Upper lobe of left lung (tissue), 6 donors: ENCODE results near the gene PCSK5. TPM values are rescaled to one million over a fixed set of nuclear protein-coding genes. Genes with fewer than 3 reads are reported as not detected.
A peak's percentile ranks its signal among the peaks of the same experiment; 100 is the strongest.
"Not testable (repeated sequence)": the region's sequence is repeated elsewhere in the genome, so short reads cannot be mapped to it uniquely, and the experiment has no call there.

Experiments used
- ATAC-seq, 2 donors: fragments of 200-7000 bp; cut with Tn5 transposase; one replicate each; pipeline ENCODE4 v1.9.1; 2022; ENCODE audit warnings: mild to moderate bottlenecking in 2 of 2, moderate library complexity in 2 of 2; ENCODE audit not compliant: low FRiP score in 2 of 2
- DNase-seq, 2 donors: peaks; one replicate each; pipeline ENCODE4 v3.0.0-alpha.2; 2019 to 2020
- H3K27ac ChIP-seq, 4 donors: fragments of 200-600 bp; sonication (generic); one replicate each; pipeline ENCODE4 v1.5.1; 2016 to 2019
- H3K27me3 ChIP-seq, 4 donors: fragments of 200-600 bp; sonication (generic); one replicate each; pipeline ENCODE4 v1.5.1; 2017 to 2019
- H3K36me3 ChIP-seq, 4 donors: fragments of 200-600 bp; sonication (generic); one replicate each; pipeline ENCODE4 v1.5.1; 2016 to 2019
- H3K4me1 ChIP-seq, 4 donors: fragments of 200-600 bp; sonication (generic); one replicate each; pipeline ENCODE4 v1.5.1; 2018 to 2019
- H3K4me3 ChIP-seq, 4 donors: fragments of 200-600 bp; sonication (generic); one replicate each; pipeline ENCODE4 v1.5.1; 2017 to 2019; ENCODE audit warnings: mild to moderate bottlenecking in 2 of 4, moderate library complexity in 1 of 4
- H3K9me3 ChIP-seq, 4 donors: fragments of 200-600 bp; sonication (generic); one replicate each; pipeline ENCODE4 v1.5.1; 2018 to 2019
- EP300 ChIP-seq, 4 donors: sonication (generic); formaldehyde crosslinking; IDR thresholded peaks; one replicate each; pipeline ENCODE4 v1.5.1; 2017; ENCODE audit warnings: antibody characterized with exemption in 4 of 4, control low read depth in 2 of 4
- POLR2A ChIP-seq, 4 donors: fragments of 450-650 bp; IDR thresholded peaks; one replicate each; pipeline ENCODE4 v1.5.1; 2016 to 2017; ENCODE audit warnings: antibody characterized with exemption in 4 of 4, mild to moderate bottlenecking in 2 of 4
- POLR2AphosphoS5 ChIP-seq, 2 donors: sonication (generic); formaldehyde crosslinking; IDR thresholded peaks; one replicate each; pipeline ENCODE4 v1.5.1; 2017; ENCODE audit warnings: antibody characterized with exemption in 2 of 2
- WGBS, 2 donors: methylation state at CpG; one replicate each; pipeline ENCODE4 v1.1.5; 2017 to 2018; 5-methylcytosine and 5-hydroxymethylcytosine counted together
- total RNA-seq, 6 donors: library from RNA; depleted of rRNA in 4 of 6; stranded (reverse); fragments of >200 nt in 4 of 6; gene quantifications; one replicate each; pipeline versions ENCODE4 v1.1.0 to v1.2.1, GENCODE V29; 2016 to 2021
- TF ChIP-seq, protein P1 (sequence below), 6 experiments: fragments of 450-650 bp in 4 of 6; fragments of 200-600 bp in 2 of 6; sonication (generic) in 2 of 6; IDR thresholded peaks; one replicate each; pipeline ENCODE4 v1.5.1; 2016 to 2019; ENCODE audit warnings: antibody characterized with exemption in 6 of 6
- donor health status: DM: no; HTN: no; CAD: no; lungs with moderate emphysema.
- donor health status: DM: no; HTN: yes; CAD: no; lungs with severe emphysema.

The PCSK5 gene
- total RNA-seq, 6 donors from 2014 or later, result 12.8 to 29.2 (median 18.3) TPM

DNA sequence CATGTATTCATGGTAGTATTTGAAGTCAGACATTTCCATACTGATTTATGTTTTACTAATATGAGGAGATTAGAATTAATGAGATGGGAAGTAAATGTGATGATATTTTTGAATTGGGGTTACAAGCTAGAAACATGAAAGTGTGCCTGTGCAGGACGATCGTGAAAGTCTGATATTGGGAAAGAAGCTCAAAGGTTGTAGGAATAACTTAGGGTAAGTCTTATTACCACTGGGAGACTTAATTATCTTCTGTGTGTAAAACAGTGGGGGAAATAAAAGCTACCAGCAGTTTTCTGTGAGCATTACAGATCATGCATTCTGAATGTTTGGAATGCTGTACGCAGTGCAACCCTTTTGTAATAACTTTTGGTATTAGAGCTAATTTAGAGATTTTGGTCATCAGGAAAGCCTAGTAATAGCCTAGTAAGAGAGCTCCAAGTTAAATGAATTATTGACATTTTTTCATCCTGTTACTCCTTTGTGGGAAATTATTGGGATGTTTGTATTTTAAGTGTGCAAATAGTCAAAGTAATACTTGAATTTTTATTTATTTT, 153.9 kb downstream of the PCSK5 start:
- no peak overlapping the region for H3K4me3 ChIP-seq
- ATAC-seq (no peak), DNase-seq (no peak)
- TF ChIP-seq EP300 (IDR thresholded peaks at IDR 0.05) (no peak), POLR2AphosphoS5 (IDR thresholded peaks at IDR 0.05) (no peak), POLR2A (IDR thresholded peaks at IDR 0.05) (no peak)
- TF ChIP-seq, protein P1, sequence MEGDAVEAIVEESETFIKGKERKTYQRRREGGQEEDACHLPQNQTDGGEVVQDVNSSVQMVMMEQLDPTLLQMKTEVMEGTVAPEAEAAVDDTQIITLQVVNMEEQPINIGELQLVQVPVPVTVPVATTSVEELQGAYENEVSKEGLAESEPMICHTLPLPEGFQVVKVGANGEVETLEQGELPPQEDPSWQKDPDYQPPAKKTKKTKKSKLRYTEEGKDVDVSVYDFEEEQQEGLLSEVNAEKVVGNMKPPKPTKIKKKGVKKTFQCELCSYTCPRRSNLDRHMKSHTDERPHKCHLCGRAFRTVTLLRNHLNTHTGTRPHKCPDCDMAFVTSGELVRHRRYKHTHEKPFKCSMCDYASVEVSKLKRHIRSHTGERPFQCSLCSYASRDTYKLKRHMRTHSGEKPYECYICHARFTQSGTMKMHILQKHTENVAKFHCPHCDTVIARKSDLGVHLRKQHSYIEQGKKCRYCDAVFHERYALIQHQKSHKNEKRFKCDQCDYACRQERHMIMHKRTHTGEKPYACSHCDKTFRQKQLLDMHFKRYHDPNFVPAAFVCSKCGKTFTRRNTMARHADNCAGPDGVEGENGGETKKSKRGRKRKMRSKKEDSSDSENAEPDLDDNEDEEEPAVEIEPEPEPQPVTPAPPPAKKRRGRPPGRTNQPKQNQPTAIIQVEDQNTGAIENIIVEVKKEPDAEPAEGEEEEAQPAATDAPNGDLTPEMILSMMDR (IDR thresholded peaks at IDR 0.05), result no peak
- H3K4me1 ChIP-seq, result peaks cover 0 to under 1% (median 0%) of the 10 kb centered on the region in 4 donors
- no peaks in the 10 kb centered on the region for H3K27me3 ChIP-seq
- H3K27ac ChIP-seq, result no peak overlapping the region
- no peaks in the 10 kb centered on the region for H3K9me3 ChIP-seq
- 54 to 59% methylated on average over 3 of the region's 3 CpGs for WGBS, 2 donors
- no peaks in the 10 kb centered on the region for H3K36me3 ChIP-seq

DNA sequence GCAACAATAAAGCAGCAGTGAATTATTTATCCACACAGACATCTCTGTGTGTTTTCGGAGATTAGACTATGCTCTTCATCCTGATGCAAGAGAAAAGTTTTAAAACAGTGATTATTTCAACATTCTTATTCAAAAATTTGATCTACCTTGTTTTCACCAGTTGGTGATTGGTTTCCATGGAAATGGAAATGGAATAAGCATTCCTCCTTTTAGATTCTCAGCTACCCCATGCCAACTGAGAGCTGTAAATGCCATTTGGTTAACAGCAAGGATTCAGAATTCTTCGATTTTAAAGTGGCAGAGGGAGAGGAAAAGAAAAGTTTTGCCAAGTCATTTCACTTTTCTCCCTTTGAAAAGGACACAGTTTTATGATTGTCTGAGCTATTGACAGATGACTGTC, 154.7 kb downstream of the PCSK5 start:
- H3K36me3 ChIP-seq, result no peaks in the 10 kb centered on the region
- ATAC-seq (no peak), DNase-seq (no peak)
- H3K27ac ChIP-seq, result no peak overlapping the region
- no peaks in the 10 kb centered on the region for H3K9me3 ChIP-seq
- 65 to 69% methylated on average over 2 of the region's 2 CpGs for WGBS, 2 donors
- TF ChIP-seq POLR2A (IDR thresholded peaks at IDR 0.05) (no peak), POLR2AphosphoS5 (IDR thresholded peaks at IDR 0.05) (no peak), EP300 (IDR thresholded peaks at IDR 0.05) (no peak)
- TF ChIP-seq, protein P1 (IDR thresholded peaks at IDR 0.05), result no peak
- H3K4me3 ChIP-seq, result no peak overlapping the region
- H3K27me3 ChIP-seq, result no peaks in the 10 kb centered on the region
- H3K4me1 ChIP-seq, result peaks cover 0 to 3% (median 0%) of the 10 kb centered on the region in 4 donors

- peak in 1 of 2 donors; percentile 62 for ATAC-seq
- WGBS, 2 donors, result 42 to 50% methylated on average over 2 of the region's 2 CpGs
Observed at GRCh38 chr9:76049341-76049740, 158.9 kb downstream of the PCSK5 start.

DNA sequence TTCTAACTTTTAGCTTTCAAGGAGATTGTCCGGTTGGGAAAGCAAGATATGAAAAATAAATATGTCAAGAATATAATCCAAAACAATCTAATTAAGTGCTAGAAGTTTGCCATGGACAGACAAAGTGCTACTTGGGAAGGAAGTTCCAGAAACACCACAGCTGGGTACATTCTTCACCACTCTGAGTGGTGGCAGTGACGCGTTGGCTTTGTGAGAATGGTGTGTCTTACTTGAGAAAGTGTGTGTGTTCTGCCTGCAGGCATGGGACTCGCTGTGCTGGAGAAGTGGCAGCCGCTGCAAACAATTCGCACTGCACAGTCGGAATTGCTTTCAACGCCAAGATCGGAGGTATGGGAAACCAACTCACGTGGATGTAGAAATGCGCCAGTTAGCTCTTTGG, 177.2 kb downstream of the PCSK5 start:
- no peak overlapping the region for H3K27ac ChIP-seq
- H3K9me3 ChIP-seq, result no peaks in the 10 kb centered on the region
- no peaks in the 10 kb centered on the region for H3K27me3 ChIP-seq
- 73 to 82% methylated on average over 11 of the region's 11 CpGs for WGBS, 2 donors
- no peaks in the 10 kb centered on the region for H3K4me1 ChIP-seq
- TF ChIP-seq POLR2A (IDR thresholded peaks at IDR 0.05), result no peak
- peak in 1 of 2 donors; percentile 63 for TF ChIP-seq POLR2AphosphoS5 (IDR thresholded peaks at IDR 0.05)
- no peak for TF ChIP-seq EP300 (IDR thresholded peaks at IDR 0.05)
- no peak for ATAC-seq
- DNase-seq, result no peak
- peaks cover 0 to 5% (median 0%) of the 10 kb centered on the region in 4 donors for H3K36me3 ChIP-seq
- H3K4me3 ChIP-seq, result no peak overlapping the region

More at GRCh38 chr9:76049341-76049740, 158.9 kb downstream of the PCSK5 start:
- peaks cover 0 to 3% (median 0%) of the 10 kb centered on the region in 4 donors for H3K4me1 ChIP-seq
- no peaks in the 10 kb centered on the region for H3K36me3 ChIP-seq
- no peaks in the 10 kb centered on the region for H3K9me3 ChIP-seq
- H3K4me3 ChIP-seq, result no peak overlapping the region
- H3K27ac ChIP-seq, result no peak overlapping the region
- no peak for TF ChIP-seq EP300 (IDR thresholded peaks at IDR 0.05)
- no peak for TF ChIP-seq POLR2A (IDR thresholded peaks at IDR 0.05)
- TF ChIP-seq POLR2AphosphoS5 (IDR thresholded peaks at IDR 0.05), result no peak
- TF ChIP-seq, protein P1 (IDR thresholded peaks at IDR 0.05), result no peak
- H3K27me3 ChIP-seq, result no peaks in the 10 kb centered on the region
- DNase-seq, result peak in 1 of 2 donors; percentile 43

DNA sequence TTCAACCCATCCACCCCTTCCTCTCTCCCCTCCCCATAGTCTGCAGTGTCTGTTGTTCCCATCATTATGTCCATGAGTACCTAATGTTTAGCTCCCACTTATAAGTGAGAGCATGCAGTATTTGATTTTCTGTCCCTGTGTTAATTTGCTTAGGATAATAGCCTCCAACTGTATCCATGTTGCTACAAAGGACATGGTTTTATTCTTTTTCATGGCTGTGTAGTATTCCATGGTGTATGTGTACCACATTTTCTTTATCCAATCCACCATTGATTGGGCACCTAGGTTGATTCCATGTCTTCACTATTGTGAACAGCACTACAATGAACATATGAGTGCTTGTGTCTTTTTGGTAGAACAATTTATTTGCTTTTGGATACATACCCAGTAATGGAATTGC, 187.1 kb downstream of the PCSK5 start:
- no peak overlapping the region for H3K27ac ChIP-seq
- ATAC-seq, result no peak
- TF ChIP-seq POLR2A (IDR thresholded peaks at IDR 0.05) (no peak), EP300 (IDR thresholded peaks at IDR 0.05) (no peak), POLR2AphosphoS5 (IDR thresholded peaks at IDR 0.05) (no peak)
- TF ChIP-seq, protein P1 (IDR thresholded peaks at IDR 0.05), result no peak

GRCh38 chr9:76081281-76081680, 190.8 kb downstream of the PCSK5 start:
- H3K36me3 ChIP-seq, H3K4me1 ChIP-seq, H3K4me3 ChIP-seq, H3K9me3 ChIP-seq, H3K27ac ChIP-seq, ATAC-seq, H3K27me3 ChIP-seq, DNase-seq: not testable (repeated sequence)
- 92% methylated on average over 5 of the region's 5 CpGs for whole genome bisulfite sequencing, 2 donors

More for the DNA sequence above, 187.1 kb downstream of the PCSK5 start:
- Histone ChIP-seq H3K27me3 (no peaks in the 10 kb centered on the region), H3K9me3 (no peaks in the 10 kb centered on the region), H3K36me3 (peaks cover 0 to 4% (median 0%) of the 10 kb centered on the region in 4 donors), H3K4me3 (no peak overlapping the region), H3K4me1 (no peaks in the 10 kb centered on the region)
- no peak for DNase-seq
